CD8-positive, alpha-beta memory T cell (primary cell): ENCODE data around the gene SLIT3. TPM values are rescaled to one million over a fixed set of nuclear protein-coding genes. Genes with fewer than 3 reads are reported as not detected.
"Not testable (repeated sequence)": the region's sequence is repeated elsewhere in the genome, so short reads cannot be mapped to it uniquely, and the experiment has no call there.

Source experiments
- CTCF ChIA-PET: fragments of 350-600 bp; sonication (Branson Sonifier 250); formaldehyde crosslinking; loops from one replicate; lab custom pipeline; 2021; ENCODE audit warnings: antibody characterized with exemption; lab: Charles Lee
- POLR2A ChIA-PET: fragments of 350-600 bp; sonication (Branson Sonifier 250); formaldehyde crosslinking; loops from one replicate; lab custom pipeline; 2021; ENCODE audit warnings: antibody characterized with exemption; lab: Charles Lee
- DNase-seq, 5 donors: peaks; one replicate each; pipeline versions ENCODE4 v3.0.0 to v3.0.0-alpha.2; 2020 to 2022; ENCODE audit warnings: mixed read lengths in 1 of 5
- H3K27ac ChIP-seq: one replicate; pipeline ENCODE4 v1.7.0; 2013; ENCODE audit warnings: low read depth, mild to moderate bottlenecking, low read length, moderate library complexity
- H3K27me3 ChIP-seq: 2 replicates; pipeline ENCODE4 v1.7.0; 2013; ENCODE audit warnings: low read length, mild to moderate bottlenecking; ENCODE audit not compliant: insufficient read depth, poor library complexity, severe bottlenecking
- H3K36me3 ChIP-seq: 2 replicates; pipeline ENCODE4 v1.7.0; 2013; ENCODE audit warnings: mild to moderate bottlenecking, low read length, moderate library complexity; ENCODE audit not compliant: insufficient read depth
- H3K4me1 ChIP-seq: 2 replicates; pipeline ENCODE4 v1.7.0; 2013; ENCODE audit warnings: mild to moderate bottlenecking, low read length, moderate library complexity; ENCODE audit not compliant: insufficient read depth
- H3K4me3 ChIP-seq: 2 replicates; pipeline ENCODE4 v1.7.0; 2013; ENCODE audit warnings: mild to moderate bottlenecking, low read length
- H3K9me3 ChIP-seq: 2 replicates; pipeline ENCODE4 v1.7.0; 2013; ENCODE audit warnings: mild to moderate bottlenecking, low read length
- H3K27ac Mint-ChIP-seq, 8 donors: one replicate each; pipeline ENCODE4 v1.8.0; 2020 to 2021; ENCODE audit warnings: mixed read lengths in 8 of 8, mild to moderate bottlenecking in 6 of 8, inconsistent platforms in 3 of 8, moderate library complexity in 3 of 8
- H3K27me3 Mint-ChIP-seq, 2 donors: one replicate each; pipeline ENCODE4 v1.8.0; 2020 to 2021; ENCODE audit warnings: mixed read lengths in 2 of 2, mild to moderate bottlenecking in 1 of 2, moderate library complexity in 1 of 2
- H3K36me3 Mint-ChIP-seq, 3 donors: one replicate each; pipeline ENCODE4 v1.8.0; 2020 to 2021; ENCODE audit warnings: mixed read lengths in 3 of 3, inconsistent platforms in 1 of 3, mild to moderate bottlenecking in 1 of 3
- H3K4me1 Mint-ChIP-seq, 3 donors: one replicate each; pipeline ENCODE4 v1.8.0; 2020 to 2021; ENCODE audit warnings: mixed read lengths in 3 of 3, inconsistent platforms in 1 of 3, mild to moderate bottlenecking in 1 of 3
- H3K4me3 Mint-ChIP-seq, 7 donors: one replicate each; pipeline ENCODE4 v1.8.0; 2020 to 2021; ENCODE audit warnings: mixed read lengths in 7 of 7, mild to moderate bottlenecking in 6 of 7, moderate library complexity in 4 of 7, inconsistent platforms in 2 of 7
- H3K9me3 Mint-ChIP-seq, 5 donors: one replicate each; pipeline ENCODE4 v1.8.0; 2020 to 2022; ENCODE audit warnings: mixed read lengths in 5 of 5, mild to moderate bottlenecking in 3 of 5, moderate library complexity in 2 of 5, inconsistent platforms in 1 of 5
- polyA plus RNA-seq: library from polyadenylated mRNA; unstranded; fragments of 300-500 nt; fragmentation: Illumina TruSeq; gene quantifications from one replicate; pipeline ENCODE4 v1.2.3, GENCODE V29; 2021
- total RNA-seq, 2 experiments: library from RNA; stranded (reverse); gene quantifications; one replicate each; pipeline ENCODE4 v1.2.3, GENCODE V29; 2021

SLIT3 gene
- total and polyA plus RNA-seq, 3 experiments from 2014 or later = 0.49 to 0.72 TPM; not detected in 1

- H3K4me3 Mint-ChIP-seq, H3K27me3 Mint-ChIP-seq, H3K27me3 ChIP-seq, H3K27ac Mint-ChIP-seq, POLR2A ChIA-PET, H3K36me3 Mint-ChIP-seq, H3K36me3 ChIP-seq, H3K9me3 Mint-ChIP-seq, CTCF ChIA-PET, H3K27ac ChIP-seq, H3K4me1 ChIP-seq, DNase-seq, H3K4me1 Mint-ChIP-seq, H3K4me3 ChIP-seq, H3K9me3 ChIP-seq: not testable (repeated sequence)
Observed at GRCh38 chr5:169140215-169140614, 160.7 kb downstream of the SLIT3 start.

- DNase-seq = no peak
- ChIA-PET POLR2A (no interaction called here), CTCF (no interaction called here)
- Mint-ChIP-seq H3K4me1 (no peaks in the 10 kb centered on the region), H3K9me3 (peaks cover 0 to 2% (median 0%) of the 10 kb centered on the region in 5 donors), H3K4me3 (no peak overlapping the region), H3K36me3 (no peaks in the 10 kb centered on the region), H3K27me3 (peaks cover 2 to 4% of the 10 kb centered on the region in 2 donors), H3K27ac (no peak overlapping the region)
- H3K4me1 ChIP-seq = no peaks in the 10 kb centered on the region
- H3K4me3 ChIP-seq = no peak overlapping the region
- no peaks in the 10 kb centered on the region for H3K36me3 ChIP-seq
- no peaks in the 10 kb centered on the region for H3K27me3 ChIP-seq
- H3K9me3 ChIP-seq = no peaks in the 10 kb centered on the region
- H3K27ac ChIP-seq = no peak overlapping the region
Observed at GRCh38 chr5:169139480-169140050, 161.4 kb downstream of the SLIT3 start.

GRCh38 chr5:169133531-169133930 is 167.4 kb downstream of the SLIT3 start:
- no peaks in the 10 kb centered on the region for H3K4me1 Mint-ChIP-seq
- H3K9me3 Mint-ChIP-seq = no peaks in the 10 kb centered on the region
- no peaks in the 10 kb centered on the region for H3K27me3 ChIP-seq
- H3K4me3 ChIP-seq = no peak overlapping the region
- no peak overlapping the region for H3K27ac Mint-ChIP-seq
- H3K9me3 ChIP-seq = no peaks in the 10 kb centered on the region
- H3K36me3 ChIP-seq = no peaks in the 10 kb centered on the region
- H3K36me3 Mint-ChIP-seq = no peaks in the 10 kb centered on the region
- no peak overlapping the region for H3K4me3 Mint-ChIP-seq
- POLR2A ChIA-PET = no interaction called here
- H3K4me1 ChIP-seq = no peaks in the 10 kb centered on the region
- DNase-seq = no peak
- no peak overlapping the region for H3K27ac ChIP-seq
- CTCF ChIA-PET = no interaction called here
- peaks cover 1 to 4% of the 10 kb centered on the region in 2 donors for H3K27me3 Mint-ChIP-seq

GRCh38 chr5:169132302-169132660 is 168.7 kb downstream of the SLIT3 start:
- DNase-seq = no peak
- no peak overlapping the region for H3K27ac ChIP-seq
- ChIA-PET POLR2A (no interaction called here), CTCF (no interaction called here)
- Mint-ChIP-seq H3K4me1 (no peaks in the 10 kb centered on the region), H3K9me3 (no peaks in the 10 kb centered on the region), H3K36me3 (no peaks in the 10 kb centered on the region), H3K27me3 (no peaks in the 10 kb centered on the region), H3K27ac (no peak overlapping the region), H3K4me3 (no peak overlapping the region)
- no peaks in the 10 kb centered on the region for H3K36me3 ChIP-seq
- no peaks in the 10 kb centered on the region for H3K4me1 ChIP-seq
- H3K4me3 ChIP-seq = no peak overlapping the region
- H3K27me3 ChIP-seq = no peaks in the 10 kb centered on the region
- H3K9me3 ChIP-seq = no peaks in the 10 kb centered on the region

- Mint-ChIP-seq H3K9me3 (no peaks in the 10 kb centered on the region), H3K27ac (no peak overlapping the region), H3K27me3 (no peaks in the 10 kb centered on the region), H3K36me3 (no peaks in the 10 kb centered on the region), H3K4me1 (no peaks in the 10 kb centered on the region), H3K4me3 (no peak overlapping the region)
- Histone ChIP-seq H3K4me1 (no peaks in the 10 kb centered on the region), H3K4me3 (no peak overlapping the region), H3K27me3 (no peaks in the 10 kb centered on the region), H3K27ac (no peak overlapping the region), H3K36me3 (no peaks in the 10 kb centered on the region), H3K9me3 (no peaks in the 10 kb centered on the region)
- ChIA-PET CTCF (no interaction called here), POLR2A (no interaction called here)
- DNase-seq = no peak
Observed at GRCh38 chr5:169131616-169132301, 169.2 kb downstream of the SLIT3 start.

- no peaks in the 10 kb centered on the region for H3K36me3 Mint-ChIP-seq
- Histone ChIP-seq H3K4me3 (no peak overlapping the region), H3K27me3 (no peaks in the 10 kb centered on the region), H3K27ac (no peak overlapping the region), H3K36me3 (no peaks in the 10 kb centered on the region), H3K4me1 (no peaks in the 10 kb centered on the region), H3K9me3 (no peaks in the 10 kb centered on the region)
- no peak overlapping the region for H3K4me3 Mint-ChIP-seq
- H3K4me1 Mint-ChIP-seq = no peaks in the 10 kb centered on the region
- no peak overlapping the region for H3K27ac Mint-ChIP-seq
- DNase-seq = no peak
- ChIA-PET POLR2A (no interaction called here), CTCF (no interaction called here)
- no peaks in the 10 kb centered on the region for H3K9me3 Mint-ChIP-seq
- H3K27me3 Mint-ChIP-seq = peaks cover 0 to 2% of the 10 kb centered on the region in 2 donors
Observed at GRCh38 chr5:169128679-169129078, 172.3 kb downstream of the SLIT3 start.

GRCh38 chr5:169127431-169127830 is 173.5 kb downstream of the SLIT3 start:
- no peaks in the 10 kb centered on the region for H3K9me3 ChIP-seq
- Mint-ChIP-seq H3K27me3 (peaks cover 0 to 4% of the 10 kb centered on the region in 2 donors), H3K36me3 (no peaks in the 10 kb centered on the region), H3K4me1 (no peaks in the 10 kb centered on the region), H3K9me3 (no peaks in the 10 kb centered on the region), H3K4me3 (no peak overlapping the region), H3K27ac (no peak overlapping the region)
- H3K27ac ChIP-seq = no peak overlapping the region
- no peaks in the 10 kb centered on the region for H3K4me1 ChIP-seq
- CTCF ChIA-PET = no interaction called here
- no peak for DNase-seq
- no peaks in the 10 kb centered on the region for H3K27me3 ChIP-seq
- POLR2A ChIA-PET = no interaction called here
- no peaks in the 10 kb centered on the region for H3K36me3 ChIP-seq
- H3K4me3 ChIP-seq = no peak overlapping the region

- H3K27ac ChIP-seq = no peak overlapping the region
- no peaks in the 10 kb centered on the region for H3K9me3 ChIP-seq
- H3K4me1 ChIP-seq = no peaks in the 10 kb centered on the region
- DNase-seq = no peak
- H3K4me1 Mint-ChIP-seq = no peaks in the 10 kb centered on the region
- POLR2A ChIA-PET = no interaction called here
- no peaks in the 10 kb centered on the region for H3K9me3 Mint-ChIP-seq
- H3K27ac Mint-ChIP-seq = no peak overlapping the region
- CTCF ChIA-PET = no interaction called here
- no peak overlapping the region for H3K4me3 Mint-ChIP-seq
- peaks cover 0 to 6% of the 10 kb centered on the region in 2 donors for H3K27me3 Mint-ChIP-seq
- no peaks in the 10 kb centered on the region for H3K36me3 Mint-ChIP-seq
- H3K27me3 ChIP-seq = no peaks in the 10 kb centered on the region
- no peak overlapping the region for H3K4me3 ChIP-seq
- H3K36me3 ChIP-seq = no peaks in the 10 kb centered on the region
Observed at GRCh38 chr5:169126481-169127021, 174.4 kb downstream of the SLIT3 start.
